DOHH2 (cell line): ENCODE measurements around the gene TTC7B.

Experiments used
- H3F3A ChIP-seq: fragments of 200-600 bp; sonication (generic), shearing (Covaris generic); 2 replicates; pipeline ENCODE4 v1.6.0; 2016; ENCODE audit warnings: antibody characterized with exemption, mild to moderate bottlenecking; ENCODE audit not compliant: control insufficient read depth, insufficient read depth
- H3K27ac ChIP-seq: fragments of 200-600 bp; sonication (generic); 2 replicates; pipeline ENCODE4 v1.5.1; 2014; ENCODE audit warnings: low read depth, mild to moderate bottlenecking, low read length, moderate library complexity
- H3K27me3 ChIP-seq: fragments of 200-600 bp; sonication (generic); 2 replicates; pipeline ENCODE4 v1.6.1; 2014; ENCODE audit warnings: mild to moderate bottlenecking, low read length, mixed read lengths; ENCODE audit not compliant: control insufficient read depth
- H3K36me3 ChIP-seq: fragments of 200-600 bp; sonication (generic); 2 replicates; pipeline ENCODE4 v1.6.1; 2014; ENCODE audit warnings: mild to moderate bottlenecking, low read length, moderate library complexity, mixed read lengths; ENCODE audit not compliant: control insufficient read depth
- H3K4me1 ChIP-seq: fragments of 200-600 bp; sonication (generic); 2 replicates; pipeline ENCODE4 v1.6.1; 2014; ENCODE audit warnings: mild to moderate bottlenecking, low read length, mixed read lengths; ENCODE audit not compliant: control insufficient read depth
- H3K4me2 ChIP-seq: fragments of 200-600 bp; sonication (generic); 2 replicates; pipeline ENCODE4 v1.6.0; 2014; ENCODE audit warnings: mild to moderate bottlenecking, low read length, moderate library complexity
- H3K4me3 ChIP-seq: fragments of 200-600 bp; sonication (generic); 2 replicates; pipeline ENCODE4 v1.5.1; 2014; ENCODE audit warnings: mild to moderate bottlenecking, low read length, mixed read lengths
- H3K79me2 ChIP-seq: fragments of 200-600 bp; sonication (generic); 2 replicates; pipeline ENCODE4 v1.6.1; 2014; ENCODE audit warnings: mild to moderate bottlenecking, low read length, mixed read lengths; ENCODE audit not compliant: control insufficient read depth
- H3K9me2 ChIP-seq: fragments of 200-600 bp; sonication (generic); replicated peaks from 2 replicates; pipeline ENCODE4 v1.6.1; 2014; ENCODE audit warnings: mild to moderate bottlenecking, low read length, mixed read lengths; ENCODE audit not compliant: control insufficient read depth
- H3K9me3 ChIP-seq: fragments of 200-600 bp; sonication (generic); 2 replicates; pipeline ENCODE4 v1.6.1; 2014; ENCODE audit warnings: antibody characterized with exemption, low read length, mixed read lengths; ENCODE audit not compliant: control insufficient read depth, insufficient read depth
- H4K20me1 ChIP-seq: fragments of 200-600 bp; sonication (generic); 2 replicates; pipeline ENCODE4 v1.6.0; 2014; ENCODE audit warnings: low read depth, mild to moderate bottlenecking, antibody characterized with exemption, low read length, moderate library complexity; ENCODE audit not compliant: control insufficient read depth, insufficient read depth
- CTCF ChIP-seq: fragments of 200-600 bp; sonication (generic); IDR thresholded peaks from one replicate; pipeline ENCODE4 v1.5.1; 2014; ENCODE audit warnings: antibody characterized with exemption, mild to moderate bottlenecking, low read depth, low read length; ENCODE audit not compliant: poor library complexity, severe bottlenecking
- EZH2phosphoT487 ChIP-seq: fragments of 200-600 bp; sonication (generic); IDR thresholded peaks from 2 replicates; pipeline ENCODE4 v1.6.1; 2017; ENCODE audit warnings: borderline replicate concordance, mild to moderate bottlenecking, antibody characterized with exemption, low read length, moderate library complexity, mixed read lengths

The TTC7B gene

GRCh38 chr14:90503582-90503981 lies 312.6 kb downstream of the TTC7B start:
- Histone ChIP-seq H3K36me3 (no peaks in the 10 kb centered on the region), H3K4me1 (no peaks in the 10 kb centered on the region)

GRCh38 chr14:90502760-90503159 lies 313.5 kb downstream of the TTC7B start:
- H3K36me3 ChIP-seq = no peaks in the 10 kb centered on the region
- no peaks in the 10 kb centered on the region for H3K9me3 ChIP-seq
- H3K4me1 ChIP-seq = no peaks in the 10 kb centered on the region
- TF ChIP-seq EZH2phosphoT487 (no peak), CTCF (no peak)
- no peaks in the 10 kb centered on the region for H4K20me1 ChIP-seq
- H3F3A ChIP-seq = no peaks in the 10 kb centered on the region
- H3K4me2 ChIP-seq = no peak overlapping the region
- H3K9me2 ChIP-seq = no peaks in the 10 kb centered on the region
- no peak overlapping the region for H3K4me3 ChIP-seq
- no peaks in the 10 kb centered on the region for H3K79me2 ChIP-seq
- no peaks in the 10 kb centered on the region for H3K27me3 ChIP-seq
- no peak overlapping the region for H3K27ac ChIP-seq

More at GRCh38 chr14:90503582-90503981, 312.6 kb downstream of the TTC7B start:
- Histone ChIP-seq H3K27me3 (no peaks in the 10 kb centered on the region; the same call in 1 of the 2 replicates), H3F3A (no peaks in the 10 kb centered on the region), H3K4me2 (no peak overlapping the region), H3K9me3 (no peaks in the 10 kb centered on the region), H3K79me2 (no peaks in the 10 kb centered on the region), H4K20me1 (no peaks in the 10 kb centered on the region), H3K9me2 (no peaks in the 10 kb centered on the region), H3K4me3 (no peak overlapping the region), H3K27ac (no peak overlapping the region)
- no peak for TF ChIP-seq EZH2phosphoT487
- no peak for TF ChIP-seq CTCF

GRCh38 chr14:90500665-90501370 lies 315.4 kb downstream of the TTC7B start:
- TF ChIP-seq EZH2phosphoT487 (no peak), CTCF (no peak)
- H3K9me3 ChIP-seq = no peaks in the 10 kb centered on the region
- no peaks in the 10 kb centered on the region for H3K4me1 ChIP-seq
- no peaks in the 10 kb centered on the region for H4K20me1 ChIP-seq
- no peaks in the 10 kb centered on the region for H3K9me2 ChIP-seq
- no peaks in the 10 kb centered on the region for H3F3A ChIP-seq
- no peaks in the 10 kb centered on the region for H3K79me2 ChIP-seq
- H3K4me2 ChIP-seq = no peak overlapping the region
- no peak overlapping the region for H3K4me3 ChIP-seq
- H3K27ac ChIP-seq = no peak overlapping the region
- no peaks in the 10 kb centered on the region for H3K36me3 ChIP-seq
- H3K27me3 ChIP-seq = no peaks in the 10 kb centered on the region
